Fibroblast of lung (primary cell): ENCODE measurements around the gene ENO3.

Experiments
- CTCF ChIP-seq, 2 donors: IDR thresholded peaks in 1 of 2; conservative IDR thresholded peaks in 1 of 2; 1 replicate in 1 of 2; 2 replicates in 1 of 2; pipeline ENCODE4 v1.5.1; 2011 to 2012; ENCODE audit warnings: low read length in 2 of 2, control low read depth in 1 of 2, inconsistent platforms in 1 of 2, low read depth in 1 of 2, mild to moderate bottlenecking in 1 of 2
- EZH2 ChIP-seq: IDR thresholded peaks from 2 replicates; pipeline ENCODE4 v1.5.1; 2012; ENCODE audit warnings: low read length, control low read depth, mild to moderate bottlenecking; ENCODE audit errors: missing control alignments

GRCh38 chr17:4951486-4951885, 567 bp downstream of the ENO3 start:
- TF ChIP-seq CTCF (conservative IDR thresholded peaks at IDR 0.05 in 1 of 2, IDR thresholded peaks at IDR 0.05 in 1 of 2; ENCODE audit: low read depth in 1 of 2, low read length in 2 of 2) (no peak), EZH2 (no peak)
